Calu3 (cell line): ENCODE measurements around the gene STAB1. TPM values are rescaled to one million over a fixed set of nuclear protein-coding genes. Genes with fewer than 3 reads are reported as not detected.

Source experiments
- BruUV-seq: library from RNA; stranded (reverse); fragments of 400-500 nt; replicated peaks from 2 replicates; lab custom pipeline; 2021; lab: Mats Ljungman, UMichigan
- CTCF ChIA-PET: fragments of 300-600 bp; sonication (Branson Sonifier 250); formaldehyde crosslinking; loops from one replicate; lab custom pipeline; 2022; ENCODE audit warnings: antibody characterized with exemption; lab: Charles Lee
- DNase-seq: peaks from one replicate; pipeline ENCODE4 v3.0.0; 2022
- H3K27ac Mint-ChIP-seq: one replicate; pipeline ENCODE4 v1.8.0; 2022; ENCODE audit warnings: mixed read lengths; ENCODE audit not compliant: unreplicated experiment
- H3K27me3 Mint-ChIP-seq: one replicate; pipeline ENCODE4 v1.8.0; 2022; ENCODE audit warnings: mixed read lengths; ENCODE audit not compliant: unreplicated experiment
- H3K36me3 Mint-ChIP-seq: one replicate; pipeline ENCODE4 v1.8.0; 2022; ENCODE audit warnings: mild to moderate bottlenecking, moderate library complexity, mixed read lengths; ENCODE audit not compliant: insufficient read depth, unreplicated experiment
- H3K4me1 Mint-ChIP-seq: one replicate; pipeline ENCODE4 v1.8.0; 2022; ENCODE audit warnings: mild to moderate bottlenecking, low read depth, mixed read lengths; ENCODE audit not compliant: unreplicated experiment
- H3K4me3 Mint-ChIP-seq: one replicate; pipeline ENCODE4 v1.8.0; 2022; ENCODE audit warnings: mild to moderate bottlenecking, low read depth, moderate library complexity, mixed read lengths; ENCODE audit not compliant: unreplicated experiment
- H3K9me3 Mint-ChIP-seq: one replicate; pipeline ENCODE4 v1.8.0; 2022; ENCODE audit warnings: low read depth, mixed read lengths; ENCODE audit not compliant: unreplicated experiment
- intact Hi-C: fragments of 100-400 bp; cut with micrococcal nuclease; formaldehyde crosslinking; loops from one replicate; pipeline ENCODE4 v1.10.0; 2022; ENCODE audit not compliant: unreplicated experiment
- total RNA-seq: library from RNA; stranded (reverse); gene quantifications from 2 replicates; pipeline ENCODE4 v1.2.3, GENCODE V29; 2022
- TF ChIP-seq, protein P1 (sequence below): fragments of 200-600 bp; IDR thresholded peaks from one replicate; pipeline ENCODE4 v1.8.0; 2022; ENCODE audit warnings: antibody characterized with exemption; ENCODE audit not compliant: unreplicated experiment

Gene STAB1
- total RNA-seq, 1 experiment from 2014 or later, result 0.26 TPM

DNA sequence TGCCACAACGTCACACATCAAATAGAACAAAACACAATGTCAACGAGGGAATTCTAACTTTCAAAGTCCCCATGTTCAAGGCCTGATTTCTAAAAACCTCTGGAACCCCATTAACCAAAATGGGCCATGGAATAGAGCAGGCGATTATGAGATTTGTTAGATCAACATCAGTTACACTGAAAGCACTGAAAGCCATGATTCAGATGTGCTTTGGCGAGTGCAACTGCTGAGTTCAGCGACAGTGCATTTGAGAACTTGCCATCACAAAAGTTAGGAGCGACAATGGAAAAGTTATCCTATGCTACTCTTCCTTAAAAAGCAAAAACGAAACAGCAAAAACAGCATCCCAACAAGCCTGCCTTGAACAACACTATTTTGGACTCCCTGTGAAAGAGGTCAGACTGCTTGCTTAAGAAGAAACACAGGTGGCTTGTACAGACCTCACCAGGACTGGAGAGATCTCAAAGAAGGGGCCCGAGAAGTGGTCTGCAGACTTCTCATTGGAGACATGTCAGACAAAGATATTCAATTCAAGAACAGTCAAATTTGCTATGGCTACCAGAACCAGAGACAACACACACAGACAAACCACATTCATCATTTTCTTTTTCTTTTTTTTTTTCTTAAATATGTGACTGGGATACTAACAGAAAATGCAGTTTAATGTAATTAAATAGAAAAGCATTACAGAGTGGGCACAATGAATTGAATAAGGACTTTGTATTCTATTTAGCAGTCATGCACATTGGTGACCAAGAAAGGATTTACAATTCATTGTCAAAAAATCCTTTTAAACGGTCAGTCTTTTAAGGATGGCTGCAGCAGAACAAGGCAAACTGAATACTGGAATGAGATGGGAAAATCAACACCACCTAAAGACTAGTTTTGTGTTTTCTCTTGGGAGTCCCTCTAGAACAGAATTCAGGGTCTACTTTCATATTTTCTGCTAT, 62.1 kb downstream of the STAB1 start:
- CTCF ChIA-PET, result no interaction called here
- H3K9me3 Mint-ChIP-seq, result no peaks in the 10 kb centered on the region
- no peaks in the 10 kb centered on the region for H3K27me3 Mint-ChIP-seq
- intact Hi-C loops, result no loop called here
- no peak for DNase-seq
- H3K4me3 Mint-ChIP-seq, result no peak overlapping the region
- TF ChIP-seq, protein P1, sequence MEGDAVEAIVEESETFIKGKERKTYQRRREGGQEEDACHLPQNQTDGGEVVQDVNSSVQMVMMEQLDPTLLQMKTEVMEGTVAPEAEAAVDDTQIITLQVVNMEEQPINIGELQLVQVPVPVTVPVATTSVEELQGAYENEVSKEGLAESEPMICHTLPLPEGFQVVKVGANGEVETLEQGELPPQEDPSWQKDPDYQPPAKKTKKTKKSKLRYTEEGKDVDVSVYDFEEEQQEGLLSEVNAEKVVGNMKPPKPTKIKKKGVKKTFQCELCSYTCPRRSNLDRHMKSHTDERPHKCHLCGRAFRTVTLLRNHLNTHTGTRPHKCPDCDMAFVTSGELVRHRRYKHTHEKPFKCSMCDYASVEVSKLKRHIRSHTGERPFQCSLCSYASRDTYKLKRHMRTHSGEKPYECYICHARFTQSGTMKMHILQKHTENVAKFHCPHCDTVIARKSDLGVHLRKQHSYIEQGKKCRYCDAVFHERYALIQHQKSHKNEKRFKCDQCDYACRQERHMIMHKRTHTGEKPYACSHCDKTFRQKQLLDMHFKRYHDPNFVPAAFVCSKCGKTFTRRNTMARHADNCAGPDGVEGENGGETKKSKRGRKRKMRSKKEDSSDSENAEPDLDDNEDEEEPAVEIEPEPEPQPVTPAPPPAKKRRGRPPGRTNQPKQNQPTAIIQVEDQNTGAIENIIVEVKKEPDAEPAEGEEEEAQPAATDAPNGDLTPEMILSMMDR, result no peak
- BruUV-seq, result no TSS peak
- no peak overlapping the region for H3K27ac Mint-ChIP-seq
- peaks cover 19% of the 10 kb centered on the region for H3K36me3 Mint-ChIP-seq
- H3K4me1 Mint-ChIP-seq, result no peaks in the 10 kb centered on the region

GRCh38 chr3:52558436-52558835, 63.3 kb downstream of the STAB1 start:
- DNase-seq, result no peak
- Mint-ChIP-seq H3K36me3 (peaks cover 18% of the 10 kb centered on the region), H3K4me3 (no peak overlapping the region), H3K4me1 (no peaks in the 10 kb centered on the region), H3K27ac (no peak overlapping the region), H3K27me3 (no peaks in the 10 kb centered on the region), H3K9me3 (no peaks in the 10 kb centered on the region)
- BruUV-seq, result no TSS peak
- intact Hi-C loops, result no loop called here
- TF ChIP-seq, protein P1, result no peak
- CTCF ChIA-PET, result no interaction called here

DNA sequence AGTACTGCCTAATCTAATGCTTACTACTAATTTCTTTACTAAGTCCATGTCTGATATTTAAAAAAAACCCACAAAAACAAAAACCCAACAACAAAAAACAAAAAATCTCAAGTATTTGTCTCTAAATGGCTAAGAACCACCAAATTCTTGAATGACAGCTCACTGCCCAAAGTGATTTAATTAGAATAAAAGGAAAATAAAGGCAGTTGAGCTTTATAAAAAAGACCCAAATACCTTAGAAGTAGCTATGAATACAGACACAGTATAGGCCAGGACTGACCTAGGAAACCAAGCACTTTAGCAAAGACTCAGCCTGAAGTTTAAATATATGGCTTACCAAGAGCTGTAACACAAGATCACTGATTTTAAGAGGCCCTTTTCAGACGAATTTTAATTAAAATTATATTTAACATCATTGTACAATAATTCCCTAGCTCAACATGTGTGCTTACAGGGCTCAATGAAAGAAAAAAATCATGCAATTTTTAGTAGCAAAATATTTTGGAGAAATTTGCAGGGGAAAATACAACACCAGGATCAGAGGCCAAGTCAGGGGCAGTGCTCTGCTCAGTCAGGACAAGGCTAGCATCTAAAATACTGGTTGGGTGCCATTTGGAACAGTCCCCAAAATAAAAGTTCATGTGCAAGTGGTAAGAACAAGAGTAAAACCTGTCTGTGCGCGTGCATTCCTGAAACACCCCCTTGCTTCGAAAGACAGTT, 66.0 kb downstream of the STAB1 start:
- no peak overlapping the region for H3K4me3 Mint-ChIP-seq
- no peaks in the 10 kb centered on the region for H3K4me1 Mint-ChIP-seq
- no peaks in the 10 kb centered on the region for H3K9me3 Mint-ChIP-seq
- intact Hi-C loops, result no loop called here
- no peaks in the 10 kb centered on the region for H3K27me3 Mint-ChIP-seq
- DNase-seq, result no peak
- CTCF ChIA-PET, result interaction anchor here (1.0 to 1.3 kb wide), 2 partner anchors 9 to 12 kb away, joined by 3 to 7 read pairs; no protein-coding TSS in a partner anchor
- H3K36me3 Mint-ChIP-seq, result peaks cover 14% of the 10 kb centered on the region
- no TSS peak for BruUV-seq
- TF ChIP-seq, protein P1, result no peak
- no peak overlapping the region for H3K27ac Mint-ChIP-seq

- no TSS peak for BruUV-seq
- TF ChIP-seq, protein P1, result no peak
- no peak overlapping the region for H3K27ac Mint-ChIP-seq
- H3K9me3 Mint-ChIP-seq, result no peaks in the 10 kb centered on the region
- no peak overlapping the region for H3K4me3 Mint-ChIP-seq
- no peak for DNase-seq
- peaks cover 11% of the 10 kb centered on the region for H3K36me3 Mint-ChIP-seq
- CTCF ChIA-PET, result no interaction called here
- H3K27me3 Mint-ChIP-seq, result no peaks in the 10 kb centered on the region
- H3K4me1 Mint-ChIP-seq, result peaks cover 9% of the 10 kb centered on the region
- intact Hi-C loops, result no loop called here
Observed at GRCh38 chr3:52563984-52564383, 68.8 kb downstream of the STAB1 start.
